ENCODE data around the gene DEDD2. TPM values are rescaled to one million over a fixed set of nuclear protein-coding genes. Genes with fewer than 3 reads are reported as not detected.

Gene DEDD2
- total RNA-seq, 3 donors from 2014 or later, result 25.2 to 29.1 (median 28.1) TPM

DNA sequence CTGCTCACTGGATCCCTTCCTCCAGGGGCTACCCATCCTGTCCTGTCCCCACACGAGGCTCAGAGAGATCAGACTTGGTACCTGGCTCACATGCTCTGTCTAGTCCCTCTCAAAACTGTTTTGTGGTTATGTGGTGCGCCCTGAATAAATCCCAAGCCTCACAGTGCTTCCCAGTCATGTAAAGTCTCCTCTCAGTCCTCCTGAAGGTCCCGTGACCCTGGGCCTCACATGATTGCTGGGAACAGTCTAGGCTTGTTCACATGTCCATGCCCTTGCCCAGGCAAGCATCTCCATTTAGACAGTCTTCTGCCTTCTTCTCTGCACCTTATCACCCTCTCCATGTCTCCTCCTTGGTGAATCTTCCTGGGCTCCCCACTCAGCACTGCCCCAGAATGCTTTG, 49.3 kb downstream of the DEDD2 start:
- no peak for ATAC-seq
- no peaks in the 10 kb centered on the region for H3K4me1 Mint-ChIP-seq (ENCODE audit: low read depth)

DNA sequence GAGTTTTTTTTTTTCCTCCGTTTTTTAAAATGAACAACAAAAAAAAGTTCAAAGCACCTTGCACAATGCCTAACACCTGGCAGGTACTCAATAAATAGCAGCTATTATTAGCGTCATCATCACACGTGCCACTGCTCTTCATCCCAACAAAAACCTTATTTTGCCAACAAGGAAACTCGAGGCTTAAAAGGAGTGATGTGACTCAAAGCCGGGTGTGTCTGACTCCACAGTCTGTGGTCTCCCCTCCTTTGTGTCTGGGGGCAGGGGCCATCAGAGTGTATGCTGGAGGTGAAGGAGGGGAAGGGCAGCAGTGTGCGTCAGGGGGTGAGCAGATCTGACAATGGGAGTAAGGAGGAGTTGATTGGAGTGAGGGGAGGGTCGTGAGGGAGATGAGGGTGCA, 51.2 kb downstream of the DEDD2 start:
- H3K27me3 Mint-ChIP-seq (ENCODE audit: low read depth), result no peaks in the 10 kb centered on the region
- no peaks in the 10 kb centered on the region for H3K4me1 Mint-ChIP-seq (ENCODE audit: low read depth)
- DNase-seq (no peak), ATAC-seq (no peak)
- no peaks in the 10 kb centered on the region for H3K36me3 Mint-ChIP-seq (ENCODE audit: insufficient read depth)
- H3K4me3 Mint-ChIP-seq, result no peak overlapping the region
- no peaks in the 10 kb centered on the region for H3K9me3 Mint-ChIP-seq

More for the DNA sequence above, 49.3 kb downstream of the DEDD2 start:
- H3K9me3 Mint-ChIP-seq, result no peaks in the 10 kb centered on the region
- DNase-seq, result no peak
- H3K4me3 Mint-ChIP-seq, result no peak overlapping the region
- no peaks in the 10 kb centered on the region for H3K27me3 Mint-ChIP-seq (ENCODE audit: low read depth)
- no peaks in the 10 kb centered on the region for H3K36me3 Mint-ChIP-seq (ENCODE audit: insufficient read depth)

DNA sequence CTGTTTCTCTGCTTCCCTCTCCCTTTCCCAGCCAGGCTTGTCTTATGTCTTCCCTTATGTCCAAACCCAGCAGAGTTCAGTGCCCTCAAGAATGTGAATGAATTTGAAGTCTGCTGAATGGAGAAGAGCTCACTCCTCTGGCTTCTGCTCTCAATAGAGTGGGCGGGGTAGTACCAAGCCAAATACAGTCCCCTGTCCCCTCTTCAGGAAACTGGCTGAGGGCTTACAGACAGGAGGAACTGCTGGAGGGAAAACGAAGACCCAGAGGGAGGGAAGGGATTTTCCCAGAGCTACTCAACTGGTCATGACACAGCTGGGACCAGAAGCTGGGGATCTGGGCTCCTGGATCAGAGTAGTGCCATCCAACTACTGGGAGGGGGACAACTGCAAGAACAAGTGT, 52.3 kb downstream of the DEDD2 start:
- Mint-ChIP-seq H3K36me3 (ENCODE audit: insufficient read depth) (no peaks in the 10 kb centered on the region), H3K4me1 (ENCODE audit: low read depth) (no peaks in the 10 kb centered on the region), H3K4me3 (no peak overlapping the region)

DNA sequence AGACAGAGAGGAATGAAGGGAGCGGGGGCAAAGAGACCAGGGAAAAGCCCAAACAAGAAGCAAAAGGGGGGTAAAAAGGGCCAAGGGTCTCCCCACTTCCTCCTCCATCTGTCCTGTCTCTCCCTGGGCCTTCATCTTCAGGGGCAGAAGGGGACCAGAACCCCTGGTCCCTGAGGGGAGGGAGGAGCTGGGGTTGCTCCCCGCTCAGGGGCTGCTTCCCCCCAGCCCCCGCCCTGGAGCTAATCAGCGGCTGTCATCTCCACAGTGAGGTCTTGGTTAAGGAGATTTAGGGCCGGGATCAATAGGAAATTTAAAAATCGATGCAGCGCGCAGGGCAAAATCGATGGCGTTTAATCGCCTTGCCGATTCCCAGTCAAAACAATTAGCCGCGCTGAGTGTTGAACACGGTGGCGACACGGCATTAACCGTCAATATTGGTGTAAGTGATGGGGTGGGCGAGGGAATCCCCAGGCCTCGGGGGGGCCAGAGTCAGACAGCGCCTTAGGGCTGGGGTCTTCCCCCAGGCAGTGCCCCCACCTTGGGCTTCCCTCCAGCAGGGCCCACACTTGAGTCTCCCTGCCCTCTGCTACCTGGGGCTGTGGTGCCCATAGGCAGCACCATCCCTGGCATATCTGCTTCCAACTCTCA, 55.7 kb downstream of the DEDD2 start:
- Mint-ChIP-seq H3K36me3 (ENCODE audit: insufficient read depth) (no peaks in the 10 kb centered on the region), H3K4me1 (ENCODE audit: low read depth) (peaks cover 4% of the 10 kb centered on the region), H3K9me3 (no peaks in the 10 kb centered on the region), H3K27me3 (ENCODE audit: low read depth) (no peaks in the 10 kb centered on the region), H3K4me3 (no peak overlapping the region)
- DNase-seq (no peak), ATAC-seq (no peak)

More for the DNA sequence above, 52.3 kb downstream of the DEDD2 start:
- DNase-seq (no peak), ATAC-seq (no peak)
- Mint-ChIP-seq H3K27me3 (ENCODE audit: low read depth) (no peaks in the 10 kb centered on the region), H3K9me3 (no peaks in the 10 kb centered on the region)

DNA sequence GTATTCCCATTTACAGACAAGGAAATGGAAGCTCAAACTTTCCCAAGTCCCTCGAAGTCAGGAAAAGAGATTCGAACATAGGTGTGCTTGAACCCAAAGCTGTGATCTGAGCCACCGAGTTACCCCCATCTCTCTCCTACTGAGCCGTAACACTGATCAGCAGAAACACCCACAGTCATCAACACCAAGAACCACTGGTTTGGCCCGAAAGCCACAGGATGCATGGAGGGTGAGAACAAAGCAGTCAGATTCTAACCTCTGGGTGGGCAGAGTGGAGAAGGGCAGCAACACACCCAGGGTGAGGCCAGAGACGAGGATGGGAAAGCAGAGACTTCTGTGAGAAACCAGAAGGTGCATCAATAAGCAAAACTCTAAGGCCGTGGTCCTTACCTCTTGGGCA, 57.5 kb downstream of the DEDD2 start:
- ATAC-seq (no peak), DNase-seq (no peak)
- Mint-ChIP-seq H3K36me3 (ENCODE audit: insufficient read depth) (no peaks in the 10 kb centered on the region), H3K4me3 (no peak overlapping the region), H3K27me3 (ENCODE audit: low read depth) (no peaks in the 10 kb centered on the region), H3K9me3 (no peaks in the 10 kb centered on the region), H3K4me1 (ENCODE audit: low read depth) (peaks cover 11% of the 10 kb centered on the region)

DNA sequence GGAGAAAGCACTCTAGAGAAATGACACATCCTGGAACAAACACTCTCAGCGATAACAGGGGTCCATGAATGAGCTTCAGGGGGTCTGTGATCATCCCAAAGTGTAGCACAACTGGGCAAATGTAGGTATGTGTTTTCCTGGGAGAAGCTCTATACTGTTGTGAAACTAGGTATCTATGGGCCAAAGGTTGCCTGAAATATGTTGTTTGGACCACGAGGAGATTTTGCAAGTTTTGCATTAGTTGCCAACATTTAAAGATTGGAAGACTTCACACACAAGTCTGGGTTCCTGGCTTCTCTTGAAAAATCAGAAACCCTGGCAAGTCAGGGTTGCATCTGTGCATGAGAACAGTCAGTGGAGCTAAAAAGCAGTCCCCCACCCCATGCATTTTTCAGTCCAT, 58.6 kb downstream of the DEDD2 start:
- DNase-seq (no peak), ATAC-seq (no peak)
- Mint-ChIP-seq H3K27me3 (ENCODE audit: low read depth) (no peaks in the 10 kb centered on the region), H3K36me3 (ENCODE audit: insufficient read depth) (no peaks in the 10 kb centered on the region), H3K9me3 (no peaks in the 10 kb centered on the region), H3K4me1 (ENCODE audit: low read depth) (peaks cover 20% of the 10 kb centered on the region), H3K4me3 (no peak overlapping the region)

DNA sequence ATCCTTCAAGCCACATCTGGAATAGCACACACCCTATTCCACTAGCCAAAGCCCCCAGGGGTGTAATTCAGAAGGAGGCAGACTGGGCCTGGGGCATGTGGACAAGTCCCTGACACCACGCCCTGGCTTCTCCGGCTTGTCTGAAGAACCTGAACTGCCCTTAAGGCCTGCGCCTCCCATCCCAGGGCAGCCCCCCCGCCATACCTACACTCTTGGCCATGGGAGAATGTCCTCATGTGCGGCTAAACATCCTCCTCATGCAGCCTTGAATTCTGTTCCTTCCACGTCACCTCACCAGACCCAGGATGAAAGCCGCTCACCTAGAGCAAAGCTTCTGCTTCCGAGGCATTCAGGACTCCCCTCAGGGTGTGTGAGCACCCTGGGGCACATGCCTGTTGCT, 60.9 kb downstream of the DEDD2 start:
- DNase-seq (no peak), ATAC-seq (no peak)
- Mint-ChIP-seq H3K36me3 (ENCODE audit: insufficient read depth) (no peaks in the 10 kb centered on the region), H3K4me1 (ENCODE audit: low read depth) (peaks cover 22% of the 10 kb centered on the region), H3K9me3 (no peaks in the 10 kb centered on the region), H3K27me3 (ENCODE audit: low read depth) (peaks cover 2% of the 10 kb centered on the region), H3K4me3 (no peak overlapping the region)

DNA sequence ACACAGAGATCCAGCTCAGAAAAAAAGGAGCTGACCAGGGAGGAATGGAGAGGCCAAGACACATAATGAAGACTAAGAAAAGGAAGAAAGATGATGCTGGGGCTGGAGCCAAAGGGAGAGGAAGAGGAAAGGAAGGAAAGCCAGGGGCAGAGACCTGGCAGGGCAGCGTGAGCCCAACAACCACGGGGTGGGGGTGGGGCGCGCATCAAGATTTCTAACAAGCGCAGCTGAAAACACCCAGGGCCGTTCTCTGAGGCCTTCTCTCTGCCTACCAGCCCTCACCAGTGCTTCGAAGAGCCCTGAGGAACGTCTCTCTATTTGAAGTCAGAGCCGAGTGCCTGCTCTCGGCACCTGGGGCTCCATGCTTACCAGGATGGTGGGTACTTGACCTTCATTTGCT, 61.7 kb downstream of the DEDD2 start:
- no peak for DNase-seq
- H3K36me3 Mint-ChIP-seq (ENCODE audit: insufficient read depth), result no peaks in the 10 kb centered on the region
- peaks cover 22% of the 10 kb centered on the region for H3K4me1 Mint-ChIP-seq (ENCODE audit: low read depth)
- H3K27me3 Mint-ChIP-seq (ENCODE audit: low read depth), result peaks cover 2% of the 10 kb centered on the region
- no peak for ATAC-seq
- no peak overlapping the region for H3K4me3 Mint-ChIP-seq
- no peaks in the 10 kb centered on the region for H3K9me3 Mint-ChIP-seq

DNA sequence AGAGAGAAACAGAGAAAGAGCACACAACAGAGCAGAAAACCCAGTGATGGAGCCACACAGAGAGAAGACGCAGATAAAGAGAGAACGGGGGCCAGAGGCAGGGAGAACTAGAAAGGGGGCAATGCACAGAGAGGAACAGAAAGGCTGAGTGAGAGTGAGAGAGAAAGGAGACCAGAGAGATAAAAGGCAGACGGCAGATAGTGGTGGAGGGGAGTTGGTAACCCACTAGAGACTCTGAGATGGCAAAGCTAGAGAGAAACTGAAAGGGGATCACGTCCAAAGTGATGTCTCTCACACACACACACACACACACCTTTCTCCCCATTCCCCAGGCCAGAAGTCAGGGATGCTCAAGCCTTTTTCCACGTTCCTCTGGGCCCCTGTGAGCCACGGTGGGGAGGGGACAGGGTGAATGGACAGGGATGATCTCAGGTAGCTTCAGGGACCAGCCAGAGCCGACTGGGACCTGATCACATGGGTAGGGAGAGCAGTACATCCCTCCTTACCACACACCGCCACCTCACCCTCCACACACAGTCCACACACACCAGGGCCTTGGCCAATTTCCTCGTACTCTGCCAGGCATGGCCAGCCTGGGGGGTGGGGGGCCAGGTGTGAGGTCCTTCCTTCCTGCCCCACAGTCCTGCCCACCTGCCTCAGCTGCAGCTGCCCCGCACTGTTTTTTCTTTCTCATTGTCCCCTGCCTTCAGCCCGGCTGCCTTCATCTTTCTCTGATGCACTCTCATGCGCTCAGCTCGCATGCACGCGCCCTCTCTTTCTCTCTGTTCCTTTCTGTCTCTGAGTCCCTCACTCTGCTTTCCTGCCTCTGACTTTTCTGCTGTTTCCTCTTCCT, 62.8 kb downstream of the DEDD2 start:
- Mint-ChIP-seq H3K4me3 (no peak overlapping the region), H3K9me3 (no peaks in the 10 kb centered on the region), H3K27me3 (ENCODE audit: low read depth) (peaks cover 2% of the 10 kb centered on the region), H3K36me3 (ENCODE audit: insufficient read depth) (no peaks in the 10 kb centered on the region), H3K4me1 (ENCODE audit: low read depth) (peaks cover 20% of the 10 kb centered on the region)
- peak; percentile 32 to 58 for ATAC-seq
- no peak for DNase-seq

DNA sequence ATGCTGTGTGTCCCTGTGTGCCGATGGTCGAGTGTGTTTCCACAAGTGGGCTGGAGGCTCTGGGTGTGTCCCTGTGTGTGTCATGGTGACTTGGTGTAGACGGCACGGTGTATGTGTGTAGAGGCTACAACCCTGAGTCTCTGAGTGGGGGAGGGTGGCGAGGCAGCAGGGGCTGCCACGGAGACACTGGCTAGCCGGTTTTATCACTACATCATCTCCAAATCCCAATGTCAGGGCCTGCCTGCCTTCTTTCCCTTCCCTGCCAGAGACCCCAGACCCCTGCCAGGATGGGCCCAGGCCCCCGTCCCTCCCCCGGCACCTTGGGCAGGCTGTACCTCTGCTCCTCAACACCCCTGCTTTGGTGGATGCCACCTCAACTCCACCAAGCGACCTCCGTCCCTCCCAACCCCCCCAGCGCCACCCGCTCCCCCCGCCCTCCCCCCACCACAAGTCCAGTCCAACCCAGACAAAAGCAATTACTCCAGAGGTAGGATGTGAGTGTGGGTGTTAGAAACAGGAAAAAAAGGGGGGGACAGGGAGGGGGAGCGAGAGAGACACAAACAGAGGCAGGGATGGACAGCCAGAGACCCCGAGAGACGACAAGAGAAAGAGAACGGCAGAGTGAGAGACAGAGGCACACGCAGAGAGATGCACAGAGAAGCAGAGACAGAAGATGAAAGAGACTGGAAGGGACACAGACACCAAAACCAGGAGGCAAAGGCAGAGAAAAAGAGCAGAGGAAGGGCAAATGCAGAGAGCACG, 63.6 kb downstream of the DEDD2 start:
- no peak for ATAC-seq
- H3K36me3 Mint-ChIP-seq (ENCODE audit: insufficient read depth), result no peaks in the 10 kb centered on the region
- peak overlapping the region; percentile 9 for H3K4me3 Mint-ChIP-seq
- no peaks in the 10 kb centered on the region for H3K9me3 Mint-ChIP-seq
- peaks cover 2% of the 10 kb centered on the region for H3K27me3 Mint-ChIP-seq (ENCODE audit: low read depth)
- peaks cover 25% of the 10 kb centered on the region for H3K4me1 Mint-ChIP-seq (ENCODE audit: low read depth)
- no peak for DNase-seq

DNA sequence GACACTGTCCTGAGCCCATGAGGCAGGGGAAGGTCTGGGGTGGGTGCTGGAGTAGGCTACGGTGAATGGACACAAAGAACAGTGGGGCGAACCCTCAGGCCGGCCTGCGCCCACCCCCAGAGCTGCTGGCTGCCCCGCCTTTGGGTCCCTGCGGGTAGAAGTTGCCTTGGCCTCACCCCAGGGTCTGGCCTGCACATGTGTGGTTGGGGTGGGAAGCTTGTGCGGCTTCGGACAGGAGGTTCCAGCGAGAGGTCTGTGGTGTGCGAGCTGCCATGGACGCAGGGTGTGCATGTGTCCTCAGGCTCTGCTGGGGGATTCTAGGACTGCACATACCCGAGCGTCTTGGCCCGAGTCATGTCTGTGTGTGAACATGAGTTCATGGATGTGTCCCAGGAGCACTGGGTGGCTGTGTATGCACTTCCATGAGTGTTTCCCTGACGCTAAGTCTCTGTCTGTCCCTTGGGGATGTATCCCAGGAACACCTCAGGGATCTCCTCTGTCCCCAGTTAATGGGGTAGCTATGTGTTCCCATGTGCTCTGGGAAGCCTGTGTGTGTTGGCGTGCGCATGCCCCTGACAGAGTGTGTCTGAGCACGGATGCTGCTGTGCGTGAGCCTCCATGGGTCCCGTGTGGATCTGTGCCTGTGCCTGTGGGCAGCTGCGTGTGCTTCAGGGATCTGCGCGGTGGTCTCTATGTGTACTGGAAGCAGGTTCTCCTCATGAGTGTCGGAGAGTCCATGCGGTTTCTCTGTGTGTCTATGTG, 64.4 kb downstream of the DEDD2 start:
- Mint-ChIP-seq H3K27me3 (ENCODE audit: low read depth) (peaks cover 2% of the 10 kb centered on the region), H3K9me3 (no peaks in the 10 kb centered on the region), H3K4me3 (peak overlapping the region; percentile 9), H3K4me1 (ENCODE audit: low read depth) (peaks cover 32% of the 10 kb centered on the region), H3K36me3 (ENCODE audit: insufficient read depth) (no peaks in the 10 kb centered on the region)
- DNase-seq, result no peak
- no peak for ATAC-seq

DNA sequence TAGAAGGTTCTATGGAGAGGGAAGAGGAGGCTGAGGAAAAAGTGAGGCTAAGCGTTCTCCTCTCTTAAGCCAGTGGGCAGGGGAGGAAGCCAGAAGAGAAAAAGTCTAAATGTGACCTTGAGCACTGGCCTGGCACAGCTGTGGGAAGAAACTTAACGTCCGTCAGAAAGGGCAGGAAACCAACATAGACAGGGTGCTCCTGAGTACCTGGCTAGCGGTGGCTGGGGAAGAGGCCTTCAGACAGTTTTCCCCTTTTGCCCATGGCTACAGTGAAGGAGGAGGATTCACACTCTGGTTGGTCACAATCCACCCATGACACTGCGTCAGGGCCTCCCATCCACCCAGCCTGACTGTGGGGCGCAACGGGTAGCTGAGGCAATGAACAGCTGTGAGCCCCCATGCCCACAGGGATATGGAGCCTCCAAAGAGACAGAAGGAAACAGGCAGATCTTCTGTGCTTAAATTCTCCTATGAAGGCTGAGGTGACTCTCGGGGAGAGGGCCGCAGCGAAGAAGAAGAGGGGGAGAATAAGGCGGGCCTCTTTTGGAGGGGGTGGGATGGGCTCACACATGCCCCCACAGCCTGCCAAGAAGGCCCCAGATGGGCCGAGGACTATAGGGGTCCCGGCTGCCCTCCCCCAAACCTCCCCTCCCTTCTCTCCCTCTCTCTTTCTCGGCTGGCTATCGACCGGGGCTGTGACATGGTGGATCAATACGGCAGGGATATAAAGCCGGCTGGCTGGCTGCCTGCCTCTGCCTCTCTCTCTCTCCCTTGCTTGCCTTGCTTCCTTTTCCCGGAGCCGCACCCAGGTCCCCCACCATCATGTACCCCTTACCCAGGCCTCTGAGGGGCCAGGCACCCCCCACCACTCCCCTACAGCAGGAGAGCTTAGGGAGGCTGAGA, 65.4 kb downstream of the DEDD2 start:
- ATAC-seq (no peak), DNase-seq (no peak)
- Mint-ChIP-seq H3K27me3 (ENCODE audit: low read depth) (peaks cover 2% of the 10 kb centered on the region), H3K4me1 (ENCODE audit: low read depth) (peaks cover 40% of the 10 kb centered on the region), H3K36me3 (ENCODE audit: insufficient read depth) (no peaks in the 10 kb centered on the region), H3K9me3 (no peaks in the 10 kb centered on the region), H3K4me3 (no peak overlapping the region)

DNA sequence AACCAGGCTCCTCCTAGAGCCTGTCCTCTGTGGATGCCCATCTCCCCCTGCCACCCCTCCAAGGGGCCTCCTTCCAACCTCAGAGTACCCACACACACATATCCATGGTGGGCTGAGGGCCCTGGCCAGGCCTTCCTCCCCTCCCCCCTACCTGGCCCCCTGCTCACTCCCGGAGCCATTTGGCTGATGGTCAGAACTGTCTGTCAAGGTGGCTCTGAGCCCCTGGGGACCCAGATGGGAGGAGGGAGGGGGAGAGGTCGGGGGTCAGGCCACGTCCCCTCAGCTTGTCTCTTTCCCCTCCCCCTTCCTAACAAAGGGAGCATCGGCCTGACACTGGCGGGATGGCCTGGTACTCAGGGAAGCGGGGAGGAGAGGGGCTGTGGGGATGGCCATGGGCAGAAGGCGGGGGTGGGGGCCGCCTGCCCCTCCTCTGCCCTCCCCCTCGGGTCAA, 66.5 kb downstream of the DEDD2 start:
- Mint-ChIP-seq H3K9me3 (no peaks in the 10 kb centered on the region), H3K4me1 (ENCODE audit: low read depth) (peaks cover 41% of the 10 kb centered on the region)
- no peak for ATAC-seq

More for the DNA sequence above, 66.5 kb downstream of the DEDD2 start:
- DNase-seq, result no peak
- peaks cover 2% of the 10 kb centered on the region for H3K27me3 Mint-ChIP-seq (ENCODE audit: low read depth)
- no peak overlapping the region for H3K4me3 Mint-ChIP-seq
- H3K36me3 Mint-ChIP-seq (ENCODE audit: insufficient read depth), result no peaks in the 10 kb centered on the region

Measured in activated T-cell treated with anti-CD3 and anti-CD28 coated beads, Interleukin-2, amount 50 U/mL, for 4 hours (primary cell).